Measurements from ENCODE around the gene DPYSL5.

DNA sequence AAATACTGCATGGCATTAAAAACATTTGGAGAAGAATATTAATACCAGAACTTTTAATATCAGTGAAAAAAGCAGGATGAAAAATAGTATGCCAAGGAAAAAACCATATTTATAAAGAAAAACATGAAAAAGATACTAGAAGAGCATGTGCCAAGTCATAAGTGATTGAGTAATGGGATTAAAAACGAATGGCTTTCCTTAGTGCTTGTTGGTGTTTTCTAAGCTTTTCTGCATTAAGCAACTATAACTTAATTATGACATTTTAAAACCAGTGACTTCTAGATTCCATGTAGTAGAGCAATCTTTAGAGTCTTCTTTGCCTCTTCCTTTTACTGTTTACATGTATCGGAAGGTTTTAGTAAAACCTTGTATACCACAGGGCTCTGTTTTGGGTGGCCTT, 129.1 kb downstream of the DPYSL5 start:
- TF ChIP-seq EP300 (IDR thresholded peaks at IDR 0.05) (no peak), POLR2AphosphoS5 (IDR thresholded peaks at IDR 0.05) (no peak)
- TF ChIP-seq, protein P1, sequence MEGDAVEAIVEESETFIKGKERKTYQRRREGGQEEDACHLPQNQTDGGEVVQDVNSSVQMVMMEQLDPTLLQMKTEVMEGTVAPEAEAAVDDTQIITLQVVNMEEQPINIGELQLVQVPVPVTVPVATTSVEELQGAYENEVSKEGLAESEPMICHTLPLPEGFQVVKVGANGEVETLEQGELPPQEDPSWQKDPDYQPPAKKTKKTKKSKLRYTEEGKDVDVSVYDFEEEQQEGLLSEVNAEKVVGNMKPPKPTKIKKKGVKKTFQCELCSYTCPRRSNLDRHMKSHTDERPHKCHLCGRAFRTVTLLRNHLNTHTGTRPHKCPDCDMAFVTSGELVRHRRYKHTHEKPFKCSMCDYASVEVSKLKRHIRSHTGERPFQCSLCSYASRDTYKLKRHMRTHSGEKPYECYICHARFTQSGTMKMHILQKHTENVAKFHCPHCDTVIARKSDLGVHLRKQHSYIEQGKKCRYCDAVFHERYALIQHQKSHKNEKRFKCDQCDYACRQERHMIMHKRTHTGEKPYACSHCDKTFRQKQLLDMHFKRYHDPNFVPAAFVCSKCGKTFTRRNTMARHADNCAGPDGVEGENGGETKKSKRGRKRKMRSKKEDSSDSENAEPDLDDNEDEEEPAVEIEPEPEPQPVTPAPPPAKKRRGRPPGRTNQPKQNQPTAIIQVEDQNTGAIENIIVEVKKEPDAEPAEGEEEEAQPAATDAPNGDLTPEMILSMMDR (IDR thresholded peaks at IDR 0.05) = no peak
